Activated naive CD4-positive, alpha-beta T cell treated with anti-CD3 and anti-CD28 coated beads, Interleukin-2, amount 50 U/mL, for 24 hours (primary cell): ENCODE measurements around the gene CHTF8.

Source experiments
- H3K27ac Mint-ChIP-seq: one replicate; pipeline ENCODE4 v1.8.0; 2021; ENCODE audit warnings: mild to moderate bottlenecking, mixed read lengths
- H3K27me3 Mint-ChIP-seq: one replicate; pipeline ENCODE4 v1.8.0; 2021; ENCODE audit warnings: mixed read lengths
- H3K36me3 Mint-ChIP-seq: one replicate; pipeline ENCODE4 v1.8.0; 2021; ENCODE audit warnings: mixed read lengths
- H3K4me1 Mint-ChIP-seq: one replicate; pipeline ENCODE4 v1.8.0; 2021; ENCODE audit warnings: mixed read lengths
- H3K4me3 Mint-ChIP-seq: one replicate; pipeline ENCODE4 v1.8.0; 2021; ENCODE audit warnings: mild to moderate bottlenecking, mixed read lengths
- H3K9me3 Mint-ChIP-seq: one replicate; pipeline ENCODE4 v1.8.0; 2021; ENCODE audit warnings: mixed read lengths

The CHTF8 gene

GRCh38 chr16:69087161-69087581, 45.2 kb downstream of the CHTF8 start:
- Mint-ChIP-seq H3K27me3 (no peaks in the 10 kb centered on the region), H3K27ac (peak overlapping the region; percentile 46)

DNA sequence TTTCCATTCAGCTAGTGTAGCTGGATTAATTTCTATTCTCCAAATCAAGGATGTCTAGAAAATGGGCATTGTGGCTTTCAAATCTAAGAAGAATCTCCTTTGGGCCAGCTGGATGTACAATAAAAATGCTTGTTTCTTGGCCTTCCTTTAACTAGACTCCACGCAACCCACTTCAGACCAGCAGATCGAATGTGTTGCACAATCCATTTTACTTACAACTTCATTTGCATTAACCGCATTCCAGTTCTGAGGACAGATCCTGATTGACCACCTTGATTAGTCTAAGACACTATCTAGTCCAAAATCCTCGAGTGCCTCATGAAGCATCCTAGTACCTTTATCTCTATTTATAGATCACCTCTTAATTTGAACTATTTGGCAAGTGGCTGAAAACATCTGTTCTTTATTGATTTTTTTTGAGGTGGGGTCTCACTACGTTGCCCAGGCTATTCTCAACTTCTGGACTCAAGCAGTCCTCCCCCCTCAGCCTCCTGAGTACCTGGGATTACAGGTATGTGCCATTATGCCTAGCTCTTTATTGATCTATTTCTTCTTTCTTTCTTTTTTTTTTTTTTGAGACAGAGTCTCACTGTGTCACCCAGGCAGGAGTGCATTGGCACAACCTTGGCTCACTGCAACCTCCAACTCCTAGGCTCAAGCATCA, 47.2 kb downstream of the CHTF8 start:
- Mint-ChIP-seq H3K36me3 (no peaks in the 10 kb centered on the region), H3K27me3 (no peaks in the 10 kb centered on the region), H3K4me3 (no peak overlapping the region), H3K9me3 (no peaks in the 10 kb centered on the region), H3K4me1 (no peaks in the 10 kb centered on the region), H3K27ac (no peak overlapping the region)

More at GRCh38 chr16:69087161-69087581, 45.2 kb downstream of the CHTF8 start:
- Mint-ChIP-seq H3K4me1 (no peaks in the 10 kb centered on the region), H3K9me3 (no peaks in the 10 kb centered on the region), H3K36me3 (no peaks in the 10 kb centered on the region), H3K4me3 (no peak overlapping the region)

GRCh38 chr16:69084289-69084688, 48.1 kb downstream of the CHTF8 start:
- H3K9me3 Mint-ChIP-seq, result no peaks in the 10 kb centered on the region
- no peaks in the 10 kb centered on the region for H3K27me3 Mint-ChIP-seq
- no peak overlapping the region for H3K27ac Mint-ChIP-seq
- H3K36me3 Mint-ChIP-seq, result no peaks in the 10 kb centered on the region
- H3K4me3 Mint-ChIP-seq, result no peak overlapping the region
- no peaks in the 10 kb centered on the region for H3K4me1 Mint-ChIP-seq

- Mint-ChIP-seq H3K4me3 (no peak overlapping the region), H3K27me3 (no peaks in the 10 kb centered on the region), H3K4me1 (no peaks in the 10 kb centered on the region), H3K36me3 (no peaks in the 10 kb centered on the region), H3K27ac (no peak overlapping the region), H3K9me3 (no peaks in the 10 kb centered on the region)
Observed at GRCh38 chr16:69083306-69083941, 49.0 kb downstream of the CHTF8 start.

- Mint-ChIP-seq H3K27me3 (no peaks in the 10 kb centered on the region), H3K4me3 (no peak overlapping the region), H3K4me1 (no peaks in the 10 kb centered on the region), H3K27ac (no peak overlapping the region), H3K36me3 (no peaks in the 10 kb centered on the region), H3K9me3 (no peaks in the 10 kb centered on the region)
Observed at GRCh38 chr16:69079697-69080096, 52.7 kb downstream of the CHTF8 start.

GRCh38 chr16:69078073-69078472, 54.3 kb downstream of the CHTF8 start:
- no peaks in the 10 kb centered on the region for H3K4me1 Mint-ChIP-seq
- H3K27me3 Mint-ChIP-seq, result no peaks in the 10 kb centered on the region
- no peaks in the 10 kb centered on the region for H3K9me3 Mint-ChIP-seq
- no peaks in the 10 kb centered on the region for H3K36me3 Mint-ChIP-seq
- no peak overlapping the region for H3K4me3 Mint-ChIP-seq
- H3K27ac Mint-ChIP-seq, result no peak overlapping the region

DNA sequence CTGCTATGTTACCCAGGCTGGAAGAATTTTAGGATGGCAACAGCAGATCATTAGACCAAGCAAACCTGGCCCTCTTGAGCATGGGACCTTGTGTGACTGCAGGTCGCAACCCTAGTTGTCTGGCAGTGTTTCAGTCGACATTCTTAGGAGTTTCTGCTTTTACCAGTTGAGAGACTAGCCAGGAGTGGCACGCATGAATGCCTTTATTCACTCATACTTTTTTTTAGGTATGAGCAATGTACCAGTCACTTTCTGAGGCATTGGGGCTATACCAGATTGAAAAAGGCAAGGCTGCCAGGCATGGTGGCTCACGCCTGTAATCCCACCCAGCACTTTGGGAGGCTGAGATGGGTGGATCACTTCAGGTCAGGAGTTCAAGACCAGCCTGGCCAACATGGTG, 55.1 kb downstream of the CHTF8 start:
- H3K4me1 Mint-ChIP-seq, result no peaks in the 10 kb centered on the region
- H3K36me3 Mint-ChIP-seq, result no peaks in the 10 kb centered on the region
- no peaks in the 10 kb centered on the region for H3K9me3 Mint-ChIP-seq
- H3K4me3 Mint-ChIP-seq, result no peak overlapping the region
- no peak overlapping the region for H3K27ac Mint-ChIP-seq
- no peaks in the 10 kb centered on the region for H3K27me3 Mint-ChIP-seq

DNA sequence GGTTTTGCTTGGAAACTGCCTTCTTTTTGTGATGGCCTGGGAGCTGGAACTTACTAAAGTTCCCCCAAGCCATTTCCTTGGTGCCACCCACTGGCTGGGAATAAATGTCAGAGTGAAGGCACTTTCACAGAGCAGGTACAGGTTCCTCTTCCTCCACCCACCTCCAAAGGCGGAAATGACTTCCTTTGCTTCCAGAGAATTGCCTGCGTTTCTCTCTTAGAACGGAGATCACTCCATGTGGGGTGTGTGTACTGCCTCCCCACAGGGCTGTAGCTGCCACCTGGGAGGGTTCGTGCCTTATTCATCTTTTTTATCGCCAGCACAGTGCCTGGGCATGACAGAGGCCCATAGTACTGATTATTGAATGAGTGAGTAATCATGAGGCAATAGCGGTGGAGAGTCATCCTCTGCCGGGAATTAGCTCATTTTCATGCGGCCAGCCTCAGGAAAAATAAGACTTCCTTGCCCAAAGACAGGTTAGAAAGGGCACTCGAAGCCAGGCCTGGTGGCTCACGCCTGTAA, 59.1 kb downstream of the CHTF8 start:
- no peaks in the 10 kb centered on the region for H3K9me3 Mint-ChIP-seq
- no peaks in the 10 kb centered on the region for H3K4me1 Mint-ChIP-seq
- no peak overlapping the region for H3K4me3 Mint-ChIP-seq
- no peak overlapping the region for H3K27ac Mint-ChIP-seq
- H3K36me3 Mint-ChIP-seq, result no peaks in the 10 kb centered on the region
- H3K27me3 Mint-ChIP-seq, result no peaks in the 10 kb centered on the region

DNA sequence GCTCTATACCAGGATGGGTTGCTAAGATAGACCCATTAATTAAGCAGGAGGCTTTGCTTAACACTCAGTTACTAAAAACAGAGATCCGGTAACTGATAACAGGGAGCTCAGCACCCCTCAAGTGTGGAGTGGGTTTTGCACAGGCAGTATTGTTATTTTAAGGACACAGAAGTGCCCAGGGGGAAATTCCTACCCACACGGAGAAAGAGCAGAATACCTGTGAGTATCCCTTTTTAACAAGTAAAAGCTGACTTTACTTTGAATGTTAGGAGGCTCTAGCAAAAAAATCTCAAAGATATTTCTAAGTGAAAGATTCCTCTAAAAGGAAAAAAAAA, 59.8 kb downstream of the CHTF8 start:
- Mint-ChIP-seq H3K4me3 (no peak overlapping the region), H3K27ac (peak overlapping the region; percentile 17), H3K36me3 (no peaks in the 10 kb centered on the region), H3K4me1 (no peaks in the 10 kb centered on the region), H3K27me3 (no peaks in the 10 kb centered on the region), H3K9me3 (no peaks in the 10 kb centered on the region)

GRCh38 chr16:69071036-69071435, 61.4 kb downstream of the CHTF8 start:
- Mint-ChIP-seq H3K4me3 (no peak overlapping the region), H3K4me1 (no peaks in the 10 kb centered on the region), H3K36me3 (peaks cover under 1% of the 10 kb centered on the region), H3K9me3 (no peaks in the 10 kb centered on the region), H3K27me3 (no peaks in the 10 kb centered on the region), H3K27ac (no peak overlapping the region)

DNA sequence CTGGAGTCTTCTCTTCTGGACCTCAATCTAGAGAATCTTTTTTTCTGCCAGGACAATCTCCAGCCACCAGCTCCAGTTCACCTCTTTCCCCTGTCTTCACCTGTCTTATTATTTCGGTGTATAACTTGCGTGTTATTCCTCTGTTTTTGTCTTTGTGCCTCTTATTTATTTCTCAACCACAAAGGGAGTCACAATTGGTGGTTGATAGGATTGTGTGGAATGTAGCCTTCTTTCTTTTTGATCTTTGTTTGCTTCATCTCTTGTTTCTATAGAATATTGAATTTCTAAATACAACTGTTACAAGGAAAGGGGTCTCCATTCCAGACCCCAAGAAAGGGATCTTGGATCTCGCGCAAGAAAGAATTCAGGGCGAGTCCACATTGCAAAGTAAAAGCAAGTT, 62.9 kb downstream of the CHTF8 start:
- Mint-ChIP-seq H3K27me3 (no peaks in the 10 kb centered on the region), H3K27ac (peak overlapping the region; percentile 56), H3K4me1 (no peaks in the 10 kb centered on the region)

More for the DNA sequence above, 62.9 kb downstream of the CHTF8 start:
- H3K9me3 Mint-ChIP-seq, result no peaks in the 10 kb centered on the region
- peaks cover 2% of the 10 kb centered on the region for H3K36me3 Mint-ChIP-seq
- H3K4me3 Mint-ChIP-seq, result no peak overlapping the region
